Loucy (cell line): Measurements from ENCODE around the gene TMEM108.

Source experiments
- H2AFZ ChIP-seq: fragments of 200-600 bp; sonication (generic); 2 replicates; pipeline ENCODE4 v1.6.0; 2016; ENCODE audit warnings: antibody characterized with exemption, mild to moderate bottlenecking, low read length, moderate library complexity
- H3F3A ChIP-seq: fragments of 200-600 bp; 2 replicates; pipeline ENCODE4 v1.6.0; 2016; ENCODE audit warnings: antibody characterized with exemption, low read depth, mild to moderate bottlenecking
- H3K27me3 ChIP-seq: fragments of 200-600 bp; sonication (generic); 2 replicates; pipeline ENCODE4 v1.6.1; 2014; ENCODE audit warnings: low read length, mild to moderate bottlenecking; ENCODE audit not compliant: insufficient read depth, poor library complexity, severe bottlenecking
- H3K36me3 ChIP-seq: fragments of 200-600 bp; sonication (generic); 2 replicates; pipeline ENCODE4 v1.6.1; 2016; ENCODE audit warnings: low read length; ENCODE audit not compliant: insufficient read depth
- H3K4me1 ChIP-seq: fragments of 200-600 bp; sonication (generic); 2 replicates; pipeline ENCODE4 v1.5.1; 2014; ENCODE audit warnings: low read length, mild to moderate bottlenecking; ENCODE audit not compliant: insufficient read depth, poor library complexity, severe bottlenecking
- H3K4me2 ChIP-seq: fragments of 200-600 bp; sonication (generic); 2 replicates; pipeline ENCODE4 v1.6.0; 2014; ENCODE audit warnings: antibody characterized with exemption, low read length, low read depth, mild to moderate bottlenecking; ENCODE audit not compliant: poor library complexity, severe bottlenecking
- H3K4me3 ChIP-seq: fragments of 200-600 bp; sonication (generic); 2 replicates; pipeline ENCODE4 v1.5.1; 2014; ENCODE audit warnings: low read length, mild to moderate bottlenecking, mixed read lengths; ENCODE audit not compliant: poor library complexity, severe bottlenecking
- H3K79me2 ChIP-seq: fragments of 200-600 bp; sonication (generic); 2 replicates; pipeline ENCODE4 v1.6.1; 2014; ENCODE audit warnings: low read length; ENCODE audit not compliant: insufficient read depth
- H3K9ac ChIP-seq: fragments of 200-600 bp; sonication (generic); 2 replicates; pipeline ENCODE4 v1.6.0; 2014; ENCODE audit warnings: mild to moderate bottlenecking, low read depth, low read length, moderate library complexity; ENCODE audit not compliant: poor library complexity, severe bottlenecking
- H3K9me2 ChIP-seq: fragments of 200-600 bp; sonication (generic); replicated peaks from 2 replicates; pipeline ENCODE4 v1.6.1; 2016; ENCODE audit warnings: low read depth, low read length, mixed read lengths
- H3K9me3 ChIP-seq: fragments of 200-600 bp; sonication (generic); 2 replicates; pipeline ENCODE4 v1.6.1; 2014; ENCODE audit warnings: mild to moderate bottlenecking, antibody characterized with exemption, low read length, low read depth; ENCODE audit not compliant: insufficient read depth
- H4K20me1 ChIP-seq: fragments of 200-600 bp; sonication (generic); 2 replicates; pipeline ENCODE4 v1.6.0; 2014; ENCODE audit warnings: antibody characterized with exemption, low read length, mild to moderate bottlenecking; ENCODE audit not compliant: insufficient read depth, poor library complexity, severe bottlenecking
- EZH2phosphoT487 ChIP-seq: fragments of 200-600 bp; IDR thresholded peaks from 2 replicates; pipeline ENCODE4 v1.6.1; 2018; ENCODE audit warnings: antibody characterized with exemption, mild to moderate bottlenecking, moderate library complexity, borderline replicate concordance
- TF ChIP-seq, protein P1 (sequence below): fragments of 200-600 bp; sonication (generic); conservative IDR thresholded peaks from 2 replicates; pipeline ENCODE4 v1.5.1; 2014; ENCODE audit warnings: mild to moderate bottlenecking, antibody characterized with exemption, low read length

TMEM108 gene

DNA sequence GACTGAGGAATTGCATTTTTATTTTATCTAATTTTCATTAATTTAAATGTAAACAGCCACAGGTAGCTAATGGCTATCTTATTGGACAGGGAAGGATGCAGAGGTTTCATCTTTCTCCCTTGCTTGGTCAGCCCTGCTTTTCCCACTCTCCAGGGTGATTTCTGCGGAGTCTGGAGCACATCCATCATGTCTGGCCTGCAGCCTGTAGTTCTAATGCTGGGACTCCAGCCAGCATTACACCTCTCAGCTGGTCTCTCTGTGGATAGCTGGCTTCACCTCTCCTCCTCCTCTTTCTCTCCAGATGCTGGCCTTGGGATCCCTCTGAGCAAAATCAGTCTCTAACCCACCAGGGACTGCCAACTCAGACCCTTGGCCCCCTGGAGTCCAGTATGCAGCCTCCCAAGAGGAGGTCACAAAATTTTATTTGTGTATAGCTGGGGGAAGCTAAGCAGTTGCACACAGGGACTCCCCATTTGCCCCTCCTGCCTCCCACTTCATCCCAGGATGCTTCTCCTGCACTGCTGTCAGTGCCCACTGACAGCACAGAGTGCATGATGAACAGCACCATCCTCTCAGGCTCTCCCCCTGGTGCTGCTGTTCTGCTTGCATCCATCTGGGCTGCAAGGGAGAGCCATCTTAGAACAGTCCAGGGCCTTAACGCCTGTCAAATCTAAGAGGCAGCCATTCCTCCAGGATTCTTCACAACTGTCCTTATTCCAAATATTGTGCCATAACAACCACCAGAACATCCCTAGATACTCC lies 363.4 kb downstream of the TMEM108 start:
- TF ChIP-seq, protein P1, sequence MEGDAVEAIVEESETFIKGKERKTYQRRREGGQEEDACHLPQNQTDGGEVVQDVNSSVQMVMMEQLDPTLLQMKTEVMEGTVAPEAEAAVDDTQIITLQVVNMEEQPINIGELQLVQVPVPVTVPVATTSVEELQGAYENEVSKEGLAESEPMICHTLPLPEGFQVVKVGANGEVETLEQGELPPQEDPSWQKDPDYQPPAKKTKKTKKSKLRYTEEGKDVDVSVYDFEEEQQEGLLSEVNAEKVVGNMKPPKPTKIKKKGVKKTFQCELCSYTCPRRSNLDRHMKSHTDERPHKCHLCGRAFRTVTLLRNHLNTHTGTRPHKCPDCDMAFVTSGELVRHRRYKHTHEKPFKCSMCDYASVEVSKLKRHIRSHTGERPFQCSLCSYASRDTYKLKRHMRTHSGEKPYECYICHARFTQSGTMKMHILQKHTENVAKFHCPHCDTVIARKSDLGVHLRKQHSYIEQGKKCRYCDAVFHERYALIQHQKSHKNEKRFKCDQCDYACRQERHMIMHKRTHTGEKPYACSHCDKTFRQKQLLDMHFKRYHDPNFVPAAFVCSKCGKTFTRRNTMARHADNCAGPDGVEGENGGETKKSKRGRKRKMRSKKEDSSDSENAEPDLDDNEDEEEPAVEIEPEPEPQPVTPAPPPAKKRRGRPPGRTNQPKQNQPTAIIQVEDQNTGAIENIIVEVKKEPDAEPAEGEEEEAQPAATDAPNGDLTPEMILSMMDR = no peak
- no peak for TF ChIP-seq EZH2phosphoT487

DNA sequence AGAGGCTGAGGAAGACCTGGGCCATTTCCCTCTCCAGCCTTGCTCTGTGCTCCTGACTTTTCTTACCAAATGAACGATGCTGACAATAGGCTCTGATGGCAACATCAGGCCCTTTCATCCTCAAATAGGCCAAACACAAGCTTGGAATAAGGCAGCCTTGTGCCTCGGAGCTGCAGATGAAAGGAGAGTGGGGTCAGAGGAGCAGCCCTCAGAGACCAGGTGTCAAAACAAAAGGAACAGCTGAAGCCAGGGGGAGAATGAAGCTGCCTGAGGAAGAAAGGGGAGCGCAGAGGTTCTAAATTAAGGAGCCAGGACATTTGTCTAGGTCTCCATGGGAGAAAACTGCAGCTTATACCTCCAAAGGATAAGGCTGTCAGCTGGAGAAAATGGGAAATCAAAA lies 366.7 kb downstream of the TMEM108 start:
- Histone ChIP-seq H2AFZ (no peak overlapping the region), H3K9ac (no peak overlapping the region), H3F3A (no peaks in the 10 kb centered on the region), H3K4me3 (no peak overlapping the region), H3K36me3 (no peaks in the 10 kb centered on the region), H3K4me2 (no peak overlapping the region), H3K79me2 (no peaks in the 10 kb centered on the region), H3K27me3 (peaks cover 4% of the 10 kb centered on the region), H3K4me1 (no peaks in the 10 kb centered on the region), H3K9me3 (no peaks in the 10 kb centered on the region), H4K20me1 (no peaks in the 10 kb centered on the region), H3K9me2 (no peaks in the 10 kb centered on the region)
- TF ChIP-seq, protein P1 = no peak
- no peak for TF ChIP-seq EZH2phosphoT487

More for the DNA sequence above, 363.4 kb downstream of the TMEM108 start:
- Histone ChIP-seq H3K36me3 (no peaks in the 10 kb centered on the region), H3F3A (no peaks in the 10 kb centered on the region), H3K4me3 (no peak overlapping the region), H3K4me2 (no peak overlapping the region), H3K9me2 (no peaks in the 10 kb centered on the region), H4K20me1 (no peaks in the 10 kb centered on the region), H3K79me2 (no peaks in the 10 kb centered on the region), H3K4me1 (no peaks in the 10 kb centered on the region), H3K27me3 (no peaks in the 10 kb centered on the region), H2AFZ (no peak overlapping the region), H3K9me3 (no peaks in the 10 kb centered on the region), H3K9ac (no peak overlapping the region)

DNA sequence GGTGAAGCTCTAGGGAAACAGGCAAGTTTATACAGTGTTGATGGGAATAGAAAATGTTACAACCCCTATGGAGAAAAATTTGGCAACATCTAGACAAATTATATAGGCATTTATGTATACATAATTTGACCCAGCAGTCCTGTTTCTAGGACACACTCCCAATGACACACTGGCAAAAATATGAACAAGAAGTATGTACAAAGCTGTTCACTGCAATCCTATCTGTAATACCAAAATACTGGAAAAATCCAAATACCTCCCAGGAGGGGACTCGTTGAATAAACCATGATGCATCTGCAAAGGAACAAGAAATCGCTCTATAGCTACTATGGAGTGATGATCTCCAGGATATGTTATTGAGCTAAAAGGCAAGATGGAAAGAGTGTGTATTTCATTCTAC lies 370.2 kb downstream of the TMEM108 start:
- no peaks in the 10 kb centered on the region for H4K20me1 ChIP-seq
- H3K4me3 ChIP-seq = no peak overlapping the region
- no peak for TF ChIP-seq EZH2phosphoT487
- TF ChIP-seq, protein P1 = no peak
- H3K9ac ChIP-seq = no peak overlapping the region
- peaks cover 4% of the 10 kb centered on the region for H3K27me3 ChIP-seq
- no peaks in the 10 kb centered on the region for H3K36me3 ChIP-seq
- no peaks in the 10 kb centered on the region for H3K9me2 ChIP-seq
- no peaks in the 10 kb centered on the region for H3K9me3 ChIP-seq
- no peaks in the 10 kb centered on the region for H3K79me2 ChIP-seq
- H2AFZ ChIP-seq = no peak overlapping the region
- no peaks in the 10 kb centered on the region for H3K4me1 ChIP-seq
- H3K4me2 ChIP-seq = no peak overlapping the region
- H3F3A ChIP-seq = peaks cover 2% of the 10 kb centered on the region; the same call in 1 of the 2 replicates
